ENCODE results near the gene SPRR1A. TPM values are rescaled to one million over a fixed set of nuclear protein-coding genes. Genes with fewer than 3 reads are reported as not detected.

The SPRR1A gene
- total and polyA plus RNA-seq, 2 of the 13 experiments (the other 11 are each of a cell fraction or from before 2014, with no cell fraction given), result not detected

GRCh38 chr1:152959801-152960451, 24.0 kb upstream of the SPRR1A start:
- no peak overlapping the region for H2AFZ ChIP-seq (ENCODE audit: low read length)
- H3K27me3 ChIP-seq (ENCODE audit: control insufficient read depth in 1 of 2, insufficient read depth in 2 of 2, low read length in 2 of 2), result peaks cover 0 to 14% of the 10 kb centered on the region in 2 experiments; a peak in 1 of 5 replicates
- no peaks in the 10 kb centered on the region for H3K4me1 ChIP-seq (ENCODE audit: insufficient read depth, low read length)
- ATAC-seq, result no peak
- H3K27ac ChIP-seq (ENCODE audit: extremely low read length, insufficient read depth, low read length), result no peak overlapping the region
- H3K36me3 ChIP-seq (replicated peaks in 1 of 2; ENCODE audit: control insufficient read depth in 1 of 2, insufficient read depth in 2 of 2, low read length in 2 of 2), result no peaks in the 10 kb centered on the region
- no peak overlapping the region for H3K4me2 ChIP-seq (ENCODE audit: low read depth, low read length)
- H3K9me3 ChIP-seq (ENCODE audit: low read length), result no peaks in the 10 kb centered on the region
- H3K4me3 ChIP-seq (replicated peaks in 1 of 3; ENCODE audit: insufficient read depth in 1 of 3, low read depth in 2 of 3, low read length in 3 of 3), result no peak overlapping the region
- no peak for FAIRE-seq
- in situ Hi-C loops (cut with HindIII; ENCODE audit: extremely low pct_ligation_motif_present, low pct_unique_long_range_greater_than_20kb), result no loop called here
- intact Hi-C loops (cut with micrococcal nuclease; ENCODE audit: unreplicated experiment), result loop anchor here (10.0 kb wide), 1 partner anchor 65 kb away; no protein-coding TSS in a partner anchor
- no TSS peak for BruUV-seq (replicated peaks)
- no peak overlapping the region for H3K9ac ChIP-seq (ENCODE audit: insufficient read depth, low read depth, low read length)
- WGBS (ENCODE audit: low lambda C conversion rate), result 32% methylated on average over 9 of the region's 10 CpGs
- POLR2A ChIA-PET, result no interaction called here
- no peak for DNase-seq (ENCODE audit: low spot score)
- no peaks in the 10 kb centered on the region for H4K20me1 ChIP-seq (ENCODE audit: insufficient read depth, low read length)
- H3K79me2 ChIP-seq (ENCODE audit: insufficient read depth, low read length), result no peaks in the 10 kb centered on the region
- TF ChIP-seq ZNF737 (CRISPR knock-in tag; IDR thresholded peaks at IDR 0.05; ENCODE audit: borderline replicate concordance) (no peak), ONECUT2 (CRISPR knock-in tag; IDR thresholded peaks at IDR 0.05) (no peak), ZNF781 (CRISPR knock-in tag; IDR thresholded peaks at IDR 0.05; ENCODE audit: borderline replicate concordance, not compliant biosample characterization) (no peak), ZC3H4 (CRISPR knock-in tag; IDR thresholded peaks at IDR 0.05; ENCODE audit: borderline replicate concordance) (no peak), ZSCAN30 (CRISPR knock-in tag; IDR thresholded peaks at IDR 0.05) (no peak), POLR2AphosphoS5 (IDR thresholded peaks at IDR 0.05; ENCODE audit: low read depth, low read length) (no peak), ZBED4 (CRISPR knock-in tag; IDR thresholded peaks at IDR 0.05; ENCODE audit: borderline replicate concordance) (no peak), ZKSCAN5 (CRISPR knock-in tag; IDR thresholded peaks at IDR 0.05) (no peak), ARHGAP35 (CRISPR knock-in tag; IDR thresholded peaks at IDR 0.05; ENCODE audit: borderline replicate concordance) (no peak), ZNF337 (CRISPR knock-in tag; IDR thresholded peaks at IDR 0.05; ENCODE audit: borderline replicate concordance, low read depth) (no peak), ELK4 (CRISPR knock-in tag; IDR thresholded peaks at IDR 0.05; ENCODE audit: borderline replicate concordance) (no peak), ZNF205 (CRISPR knock-in tag; IDR thresholded peaks at IDR 0.05) (no peak), KLF16 (CRISPR knock-in tag; IDR thresholded peaks at IDR 0.05) (no peak)
- CTCF ChIA-PET (ENCODE audit: low intra/inter-chr PET ratio, low total read pairs), result no interaction called here

Measured in HepG2 (cell line).